Activated CD8-positive, alpha-beta memory T cell treated with anti-CD3 and anti-CD28 coated beads, Interleukin-2, amount 50 U/mL, for 24 hours (primary cell): ENCODE data around the gene RNF41.
"Not testable (repeated sequence)": the region's sequence is repeated elsewhere in the genome, so short reads cannot be mapped to it uniquely, and the experiment has no call there.

Experiments
- DNase-seq: peaks from one replicate; pipeline ENCODE4 v3.0.0-alpha.2; 2020; ENCODE audit errors: extremely low read depth

RNF41 gene

GRCh38 chr12:56212361-56212760, 9.4 kb downstream of the RNF41 start:
- DNase-seq = no peak

GRCh38 chr12:56208006-56208405, 13.7 kb downstream of the RNF41 start:
- no peak for DNase-seq

GRCh38 chr12:56206452-56207166, 15.1 kb downstream of the RNF41 start:
- DNase-seq = no peak

- DNase-seq = no peak
Measured at GRCh38 chr12:56205445-56205844, 16.3 kb downstream of the RNF41 start.

- DNase-seq = no peak
Measured at GRCh38 chr12:56204275-56204674, 17.4 kb downstream of the RNF41 start.

GRCh38 chr12:56202838-56203237, 18.9 kb downstream of the RNF41 start:
- no peak for DNase-seq

- DNase-seq = no peak
Measured at GRCh38 chr12:56202366-56202765, 19.4 kb downstream of the RNF41 start.

GRCh38 chr12:56198836-56199235, 22.9 kb downstream of the RNF41 start:
- DNase-seq = no peak

- no peak for DNase-seq
Measured at GRCh38 chr12:56197921-56198635, 23.6 kb downstream of the RNF41 start.

- DNase-seq = not testable (repeated sequence)
Measured at GRCh38 chr12:56196818-56197550, 24.7 kb downstream of the RNF41 start.

GRCh38 chr12:56193025-56193578, 28.6 kb downstream of the RNF41 start:
- peak; percentile 57 for DNase-seq

- DNase-seq = no peak
Measured at GRCh38 chr12:56192582-56192981, 29.1 kb downstream of the RNF41 start.

- DNase-seq = no peak
Measured at GRCh38 chr12:56190695-56191155, 31.0 kb downstream of the RNF41 start.

- peak; percentile 66 for DNase-seq
Measured at GRCh38 chr12:56189918-56190694, 31.6 kb downstream of the RNF41 start.

GRCh38 chr12:56189099-56189917, 32.4 kb downstream of the RNF41 start, which contains the start of gene SMARCC2:
Gene SMARCC2 (minus strand): TSS chr12:56189483. CDS start chr12:56189461, 22 bp downstream.
- peak; percentile 60 for DNase-seq

GRCh38 chr12:56188778-56189098, 33.0 kb downstream of the RNF41 start:
- no peak for DNase-seq

GRCh38 chr12:56188131-56188777, 33.5 kb downstream of the RNF41 start:
- no peak for DNase-seq

- no peak for DNase-seq
Measured at GRCh38 chr12:56186957-56187356, 34.8 kb downstream of the RNF41 start.

- no peak for DNase-seq
Measured at GRCh38 chr12:56178347-56178746, 43.4 kb downstream of the RNF41 start.

GRCh38 chr12:56172839-56173238, 48.9 kb downstream of the RNF41 start:
- no peak for DNase-seq
